T-cell (primary cell): Measurements from ENCODE around the gene MLLT10. TPM values are rescaled to one million over a fixed set of nuclear protein-coding genes. Genes with fewer than 3 reads are reported as not detected.

ENCODE experiments used
- ATAC-seq, 4 experiments: fragments of 200-7000 bp in 3 of 4; fragments of 150-1000 bp in 1 of 4; cut with Tn5 transposase; replicated peaks in 1 of 4; 1 replicate in 3 of 4; 2 replicates in 1 of 4; pipeline ENCODE4 v1.10.0; 2021; ENCODE audit warnings: moderate library complexity in 3 of 4, mild to moderate bottlenecking in 2 of 4, moderate number of reproducible peaks in 1 of 4
- CTCF ChIA-PET, 2 donors: fragments of 300-600 bp; sonication (Branson Sonifier 250); formaldehyde crosslinking; loops; one replicate each; lab custom pipeline; 2022; ENCODE audit warnings: antibody characterized with exemption in 2 of 2; lab: Charles Lee
- POLR2A ChIA-PET, 2 donors: fragments of 300-600 bp; sonication (Branson Sonifier 250); formaldehyde crosslinking; loops; one replicate each; lab custom pipeline; 2022; ENCODE audit warnings: antibody characterized with exemption in 2 of 2; lab: Charles Lee
- DNase-seq, 35 experiments: peaks; one replicate each; pipeline versions ENCODE4 v3.0.0 to v3.0.0-alpha.2; 2013 to 2023
- H3K27ac ChIP-seq: one replicate; pipeline ENCODE4 v1.5.1; 2013; ENCODE audit warnings: low read length
- H3K27me3 ChIP-seq, 2 experiments: replicated peaks in 1 of 2; 1 replicate in 1 of 2; 2 replicates in 1 of 2; pipeline versions ENCODE4 v1.6.1 to v1.7.0; 2013; ENCODE audit warnings: low read length in 1 of 2, mixed read lengths in 1 of 2; ENCODE audit not compliant: control insufficient read depth in 2 of 2, insufficient read depth in 2 of 2; ENCODE audit errors: extremely low read depth in 1 of 2
- H3K36me3 ChIP-seq, 2 donors: 1 replicate in 1 of 2; 2 replicates in 1 of 2; pipeline versions ENCODE4 v1.6.1 to v1.7.0; 2013; ENCODE audit warnings: low read length in 1 of 2; ENCODE audit not compliant: control insufficient read depth in 2 of 2, insufficient read depth in 1 of 2; ENCODE audit errors: extremely low read depth in 1 of 2
- H3K4me1 ChIP-seq, 2 experiments: 1 replicate in 1 of 2; 2 replicates in 1 of 2; pipeline versions ENCODE4 v1.6.1 to v1.7.0; 2013; ENCODE audit warnings: low read length in 2 of 2, mixed read lengths in 1 of 2; ENCODE audit not compliant: insufficient read depth in 2 of 2, control insufficient read depth in 1 of 2; ENCODE audit errors: extremely low read depth in 1 of 2
- H3K4me3 ChIP-seq, 2 donors: 1 replicate in 1 of 2; 2 replicates in 1 of 2; pipeline versions ENCODE4 v1.5.1 to v1.7.0; 2013; ENCODE audit warnings: mild to moderate bottlenecking in 2 of 2, low read length in 1 of 2, moderate library complexity in 1 of 2; ENCODE audit not compliant: control insufficient read depth in 1 of 2; ENCODE audit errors: extremely low read depth in 1 of 2
- H3K9me3 ChIP-seq: 2 replicates; pipeline ENCODE4 v1.7.0; 2013
- H3K27ac Mint-ChIP-seq, 2 donors: one replicate each; pipeline ENCODE4 v1.8.0; 2020 to 2021; ENCODE audit warnings: mild to moderate bottlenecking in 2 of 2, mixed read lengths in 2 of 2
- H3K27me3 Mint-ChIP-seq, 2 donors: one replicate each; pipeline ENCODE4 v1.8.0; 2021 to 2022; ENCODE audit warnings: mixed read lengths in 2 of 2
- H3K36me3 Mint-ChIP-seq: one replicate; pipeline ENCODE4 v1.8.0; 2021; ENCODE audit warnings: mixed read lengths
- H3K4me1 Mint-ChIP-seq, 3 donors: one replicate each; pipeline ENCODE4 v1.8.0; 2020 to 2022; ENCODE audit warnings: mixed read lengths in 3 of 3, mild to moderate bottlenecking in 1 of 3
- H3K4me3 Mint-ChIP-seq, 3 donors: one replicate each; pipeline ENCODE4 v1.8.0; 2020 to 2022; ENCODE audit warnings: mild to moderate bottlenecking in 3 of 3, mixed read lengths in 3 of 3, moderate library complexity in 3 of 3
- H3K9me3 Mint-ChIP-seq, 3 donors: one replicate each; pipeline ENCODE4 v1.8.0; 2020 to 2022; ENCODE audit warnings: mixed read lengths in 3 of 3
- WGBS: methylation state at CpG from one replicate; pipeline ENCODE4 v1.1.5; 2013; ENCODE audit warnings: missing lambda C conversion rate; ENCODE audit not compliant: insufficient coverage; 5-methylcytosine and 5-hydroxymethylcytosine counted together
- total RNA-seq, 35 experiments: library from RNA in 6 of 35; stranded (reverse) in 6 of 35; fragments of 120-200 nt in 1 of 35; gene quantifications; one replicate each; pipeline versions ENCODE4 v1.2.1 to v1.2.4 and lab custom pipeline; 2013 to 2026

Gene MLLT10
- total RNA-seq, 5 donors from 2014 or later (not counting 1 experiment from before 2014, with no cell fraction given) = 57.7 to 76.5 (median 66.1) TPM

GRCh38 chr10:21527598-21528235 is 6.3 kb upstream of the MLLT10 start:
- Histone ChIP-seq H3K36me3 (no peaks in the 10 kb centered on the region), H3K4me3 (peak overlapping the region; percentile 47 to 77), H3K27ac (peak overlapping the region; percentile 15), H3K27me3 (peaks cover 0 to 5% of the 10 kb centered on the region in 2 experiments), H3K4me1 (peaks cover 20 to 28% of the 10 kb centered on the region in 2 experiments), H3K9me3 (no peaks in the 10 kb centered on the region)
- H3K4me1 Mint-ChIP-seq = peaks cover 26 to 31% (median 29%) of the 10 kb centered on the region in 3 donors
- peak overlapping the region; percentile 75 to 83 (median 82) for H3K4me3 Mint-ChIP-seq
- WGBS = 100% methylated on average over 1 of the region's 18 CpGs
- H3K27ac Mint-ChIP-seq = peak overlapping the region; percentile 87
- ChIA-PET CTCF (interaction anchor here in 1 of 2 donors (0.6 to 0.7 kb wide), 2 partner anchors 10 to 31 kb away, joined by 3 read pairs; no protein-coding TSS in a partner anchor), POLR2A (no interaction called here)
- H3K36me3 Mint-ChIP-seq = no peaks in the 10 kb centered on the region
- H3K27me3 Mint-ChIP-seq = peaks cover 4 to 19% of the 10 kb centered on the region in 2 donors
- DNase-seq (peak in 1 of 35 experiments; percentile 17), ATAC-seq (no peak)
- H3K9me3 Mint-ChIP-seq = no peaks in the 10 kb centered on the region

GRCh38 chr10:21528236-21529031 is 5.6 kb upstream of the MLLT10 start:
- peak overlapping the region in 2 of 3 donors; percentile 47 to 83 for H3K4me3 Mint-ChIP-seq
- CTCF ChIA-PET = interaction anchor here in 1 of 2 donors (0.6 to 0.7 kb wide), 2 partner anchors 40 to 1188 kb away, joined by 3 read pairs; no protein-coding TSS in a partner anchor
- H3K4me1 ChIP-seq = peaks cover 26 to 32% of the 10 kb centered on the region in 2 experiments
- no CpG with 5 or more reads among the region's 8 CpGs for WGBS
- ATAC-seq (no peak), DNase-seq (no peak)
- H3K9me3 Mint-ChIP-seq = no peaks in the 10 kb centered on the region
- no peak overlapping the region for H3K27ac ChIP-seq
- peaks cover 33 to 37% (median 36%) of the 10 kb centered on the region in 3 donors for H3K4me1 Mint-ChIP-seq
- H3K27me3 Mint-ChIP-seq = peaks cover 3 to 17% of the 10 kb centered on the region in 2 donors
- H3K4me3 ChIP-seq = no peak overlapping the region
- H3K27ac Mint-ChIP-seq = peak overlapping the region; percentile 49 to 82
- peaks cover 0 to 5% of the 10 kb centered on the region in 2 experiments for H3K27me3 ChIP-seq
- H3K36me3 Mint-ChIP-seq = no peaks in the 10 kb centered on the region
- no peaks in the 10 kb centered on the region for H3K9me3 ChIP-seq
- H3K36me3 ChIP-seq = no peaks in the 10 kb centered on the region
- POLR2A ChIA-PET = no interaction called here

GRCh38 chr10:21529032-21529910 is 4.8 kb upstream of the MLLT10 start:
- ChIA-PET CTCF (interaction anchor here (0.5 to 0.7 kb wide), 3 partner anchors 8 to 1187 kb away, joined by 3 read pairs; no protein-coding TSS in a partner anchor), POLR2A (interaction anchor here in 1 of 2 donors (0.6 kb wide), 1 partner anchor 672 kb away, joined by 3 read pairs; no protein-coding TSS in a partner anchor)
- Histone ChIP-seq H3K4me1 (peaks cover 26 to 34% of the 10 kb centered on the region in 2 experiments), H3K4me3 (no peak overlapping the region), H3K27me3 (peaks cover 0 to 5% of the 10 kb centered on the region in 2 experiments), H3K27ac (no peak overlapping the region), H3K9me3 (no peaks in the 10 kb centered on the region), H3K36me3 (no peaks in the 10 kb centered on the region)
- Mint-ChIP-seq H3K4me3 (no peak overlapping the region), H3K27me3 (peaks cover 0 to 14% of the 10 kb centered on the region in 2 donors), H3K36me3 (no peaks in the 10 kb centered on the region), H3K4me1 (peaks cover 34 to 36% (median 35%) of the 10 kb centered on the region in 3 donors), H3K27ac (peak overlapping the region in 1 of 2 donors; percentile 54), H3K9me3 (no peaks in the 10 kb centered on the region)
- ATAC-seq (no peak), DNase-seq (no peak)
- no CpG with 5 or more reads among the region's 9 CpGs for WGBS

GRCh38 chr10:21530168-21530567 is 3.9 kb upstream of the MLLT10 start:
- ChIA-PET CTCF (no interaction called here), POLR2A (interaction anchor here in 1 of 2 donors (0.6 kb wide), 1 partner anchor 671 kb away, joined by 3 read pairs; no protein-coding TSS in a partner anchor)
- peaks cover 27 to 30% (median 28%) of the 10 kb centered on the region in 3 donors for H3K4me1 Mint-ChIP-seq
- H3K4me1 ChIP-seq = peaks cover 20 to 31% of the 10 kb centered on the region in 2 experiments
- H3K9me3 ChIP-seq = no peaks in the 10 kb centered on the region
- H3K27me3 ChIP-seq = peaks cover 0 to 4% of the 10 kb centered on the region in 2 experiments
- ATAC-seq (no peak), DNase-seq (no peak)
- no peaks in the 10 kb centered on the region for H3K36me3 Mint-ChIP-seq
- no peaks in the 10 kb centered on the region for H3K36me3 ChIP-seq
- H3K4me3 Mint-ChIP-seq = no peak overlapping the region
- H3K27ac Mint-ChIP-seq = no peak overlapping the region
- no CpG with 5 or more reads among the region's 1 CpG for WGBS
- peaks cover 0 to 8% of the 10 kb centered on the region in 2 donors for H3K27me3 Mint-ChIP-seq
- H3K9me3 Mint-ChIP-seq = no peaks in the 10 kb centered on the region
- no peak overlapping the region for H3K4me3 ChIP-seq
- no peak overlapping the region for H3K27ac ChIP-seq

- POLR2A ChIA-PET = interaction anchor here in 1 of 2 donors (0.6 kb wide), 1 partner anchor 809 kb away, joined by 3 read pairs; no protein-coding TSS in a partner anchor
Measured at GRCh38 chr10:21530641-21531040, 3.4 kb upstream of the MLLT10 start.

More at GRCh38 chr10:21530641-21531040, 3.4 kb upstream of the MLLT10 start:
- H3K4me3 Mint-ChIP-seq = no peak overlapping the region
- Histone ChIP-seq H3K27me3 (peaks cover 0 to 2% of the 10 kb centered on the region in 2 experiments), H3K27ac (no peak overlapping the region), H3K9me3 (no peaks in the 10 kb centered on the region), H3K4me1 (peaks cover 15 to 30% of the 10 kb centered on the region in 2 experiments), H3K36me3 (no peaks in the 10 kb centered on the region), H3K4me3 (no peak overlapping the region)
- ATAC-seq (no peak), DNase-seq (no peak)
- H3K27ac Mint-ChIP-seq = no peak overlapping the region
- WGBS = no CpG with 5 or more reads among the region's 1 CpG
- H3K36me3 Mint-ChIP-seq = peaks cover 2% of the 10 kb centered on the region
- CTCF ChIA-PET = no interaction called here
- H3K9me3 Mint-ChIP-seq = no peaks in the 10 kb centered on the region
- peaks cover 0 to 6% of the 10 kb centered on the region in 2 donors for H3K27me3 Mint-ChIP-seq
- H3K4me1 Mint-ChIP-seq = peaks cover 27 to 30% (median 27%) of the 10 kb centered on the region in 3 donors
